Measurements from ENCODE around the gene MDGA2.

The MDGA2 gene

DNA sequence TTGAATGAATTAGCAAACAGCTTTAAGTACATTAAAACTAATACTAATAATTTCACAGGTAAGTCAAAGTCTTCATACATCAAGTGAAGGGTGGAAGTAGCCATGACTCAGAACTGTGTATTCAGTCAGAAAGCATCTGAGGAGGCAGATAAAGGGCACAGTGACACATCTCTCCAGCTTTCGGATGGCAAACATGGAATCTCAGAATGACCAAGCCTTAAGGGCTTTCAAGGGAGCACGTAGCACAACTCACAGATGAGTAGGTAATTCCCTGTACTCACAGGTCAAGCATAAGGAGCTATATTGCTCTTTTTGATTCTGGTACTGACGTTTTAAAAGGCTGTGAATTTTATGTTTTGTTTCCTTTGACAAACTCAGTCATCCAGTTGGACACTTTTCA, 56.0 kb downstream of the MDGA2 start:
- no peak for DNase-seq

DNA sequence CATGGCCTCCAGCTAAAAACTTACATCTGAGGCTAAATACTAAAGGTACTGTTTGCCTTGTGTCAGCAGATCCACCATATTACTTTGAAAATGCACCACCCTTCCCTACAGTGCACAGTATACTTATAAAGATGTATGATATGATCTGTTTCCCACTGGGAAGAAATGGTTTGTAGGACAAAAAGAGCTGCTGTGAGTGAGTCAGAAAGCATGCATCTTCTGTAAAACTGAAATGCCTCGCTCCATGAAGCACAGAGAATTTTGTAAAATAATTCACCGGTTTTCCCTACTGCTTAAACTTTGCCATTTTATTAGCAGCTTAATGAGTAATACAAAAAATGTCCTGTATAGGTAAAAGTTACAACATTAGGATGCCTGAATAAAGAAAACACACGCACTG, 68.8 kb downstream of the MDGA2 start:
- no peak for DNase-seq

DNA sequence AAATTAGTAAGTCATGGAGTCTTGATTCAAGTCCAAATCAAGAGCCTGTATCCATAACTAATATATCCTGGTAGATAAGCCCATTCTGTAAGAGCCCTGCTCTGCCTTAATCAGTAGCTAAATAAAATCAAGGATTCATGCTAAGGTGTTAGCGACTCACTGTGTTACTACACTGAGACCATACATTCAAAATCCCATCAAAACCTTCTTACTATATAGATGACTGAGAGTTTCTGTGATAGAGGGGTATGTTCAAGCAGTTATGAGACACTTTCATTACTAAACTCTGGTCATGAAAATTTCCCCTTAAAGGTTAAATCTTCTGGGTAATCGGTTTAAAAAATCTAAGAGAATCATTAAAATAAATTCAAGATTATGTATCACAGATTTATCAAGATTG, 78.5 kb downstream of the MDGA2 start:
- no peak for DNase-seq

GRCh38 chr14:47596232-47596631, 79.2 kb downstream of the MDGA2 start:
- DNase-seq, result no peak

DNA sequence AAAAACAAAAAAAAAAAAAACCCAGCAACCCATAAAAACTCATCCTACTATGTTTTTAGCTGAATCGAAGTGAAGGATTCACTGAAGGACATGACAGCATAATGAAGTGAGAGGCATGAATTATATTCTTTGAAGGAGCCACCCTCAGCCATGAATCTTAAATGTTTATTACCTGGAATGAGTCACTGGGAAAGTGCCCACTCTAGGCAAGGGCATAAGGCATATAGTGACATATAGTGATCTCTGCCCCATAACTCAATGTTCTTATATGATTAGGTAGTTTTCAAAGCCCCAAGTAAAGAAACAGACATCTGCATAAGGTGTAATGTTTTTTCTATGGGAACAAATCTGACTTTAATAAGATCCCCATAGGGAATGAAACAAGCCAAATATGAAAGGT, 79.9 kb downstream of the MDGA2 start:
- DNase-seq, result no peak

- no peak for DNase-seq
These were observed 84.5 kb downstream of the MDGA2 start for GRCh38 chr14:47590767-47591495.

- no peak for DNase-seq
These were observed 90.0 kb downstream of the MDGA2 start for GRCh38 chr14:47585447-47585846.

- DNase-seq, result no peak
These were observed 108.1 kb downstream of the MDGA2 start for GRCh38 chr14:47567273-47567672.

DNA sequence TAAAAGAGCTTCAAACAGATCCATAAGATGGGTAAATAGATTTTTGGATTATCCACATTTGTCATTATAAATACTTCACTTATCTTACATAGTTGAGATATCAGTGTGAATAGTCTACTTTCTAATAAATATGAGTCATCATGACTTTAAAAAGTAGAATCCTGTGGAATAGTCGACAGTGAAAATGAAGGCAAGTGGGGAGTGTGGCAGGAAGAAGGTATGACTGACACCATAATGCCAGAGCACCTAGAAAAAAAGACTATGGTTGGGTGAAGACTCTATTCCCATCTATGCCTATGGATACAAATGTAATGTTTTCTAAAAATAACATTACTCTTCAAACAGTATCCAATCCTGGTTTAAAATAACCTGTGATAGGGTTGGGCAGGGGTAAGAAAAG, 117.5 kb downstream of the MDGA2 start:
- DNase-seq, result no peak

DNA sequence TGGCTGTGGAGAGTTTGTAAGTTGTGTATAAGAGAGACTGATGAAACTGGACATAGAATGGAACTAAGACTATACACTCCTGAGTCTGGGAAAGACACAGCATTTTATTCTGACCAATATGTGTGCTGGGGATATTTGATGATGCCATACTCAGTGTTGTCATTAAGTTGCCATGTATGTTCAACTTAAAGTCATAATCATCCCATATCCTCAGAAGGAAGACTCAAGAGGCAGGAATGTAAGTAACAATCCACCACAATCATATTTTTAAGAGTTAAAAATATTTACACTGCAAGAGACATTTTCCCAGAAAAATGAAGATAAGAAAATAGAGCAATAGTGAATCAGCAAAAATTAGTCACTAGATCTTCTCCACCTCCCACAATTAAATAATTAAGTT, 120.1 kb downstream of the MDGA2 start:
- DNase-seq, result no peak

GRCh38 chr14:47549886-47550285, 125.5 kb downstream of the MDGA2 start:
- DNase-seq, result no peak

DNA sequence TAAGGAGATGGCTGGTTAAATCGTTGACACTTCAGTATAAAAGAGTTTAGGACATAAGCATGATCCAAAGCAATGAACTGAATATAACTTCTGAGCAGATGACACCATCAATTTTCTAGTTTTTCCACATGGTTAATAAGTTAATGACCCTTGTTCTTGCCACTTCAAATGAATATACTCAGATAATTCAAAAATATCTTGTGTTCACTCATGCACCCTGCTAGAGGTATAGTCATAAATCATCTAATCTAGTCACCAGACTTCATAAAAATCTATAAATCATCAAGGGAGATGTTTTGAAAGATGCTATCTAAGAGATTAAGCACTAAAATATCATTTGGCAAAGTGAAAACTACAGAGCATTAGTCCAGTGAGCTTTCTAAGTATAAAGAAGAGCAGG, 131.9 kb downstream of the MDGA2 start:
- DNase-seq, result no peak

- DNase-seq, result no peak
These were observed 133.7 kb downstream of the MDGA2 start for GRCh38 chr14:47541662-47542061.

- no peak for DNase-seq
These were observed 136.4 kb downstream of the MDGA2 start for GRCh38 chr14:47539031-47539461.

DNA sequence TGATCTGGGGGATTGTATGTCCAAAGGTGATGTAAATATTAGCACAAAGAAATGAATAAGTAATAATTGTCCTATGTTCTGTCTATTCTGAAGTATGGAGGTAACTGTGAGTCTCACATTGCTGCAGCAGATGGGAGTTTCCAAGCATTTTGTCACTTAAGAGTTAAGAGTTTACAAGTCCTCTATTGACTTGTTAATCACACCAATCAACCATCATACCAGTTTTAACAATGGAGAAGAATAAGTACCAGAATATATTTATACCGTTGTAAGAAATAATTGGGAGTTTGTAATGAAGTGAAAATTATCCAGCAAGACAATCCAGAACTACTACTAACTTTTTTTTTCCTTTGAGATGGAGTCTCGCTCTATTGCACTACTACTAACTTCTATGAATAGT, 139.1 kb downstream of the MDGA2 start:
- no peak for DNase-seq

GRCh38 chr14:47526591-47527244, 148.7 kb downstream of the MDGA2 start:
- DNase-seq, result no peak

DNA sequence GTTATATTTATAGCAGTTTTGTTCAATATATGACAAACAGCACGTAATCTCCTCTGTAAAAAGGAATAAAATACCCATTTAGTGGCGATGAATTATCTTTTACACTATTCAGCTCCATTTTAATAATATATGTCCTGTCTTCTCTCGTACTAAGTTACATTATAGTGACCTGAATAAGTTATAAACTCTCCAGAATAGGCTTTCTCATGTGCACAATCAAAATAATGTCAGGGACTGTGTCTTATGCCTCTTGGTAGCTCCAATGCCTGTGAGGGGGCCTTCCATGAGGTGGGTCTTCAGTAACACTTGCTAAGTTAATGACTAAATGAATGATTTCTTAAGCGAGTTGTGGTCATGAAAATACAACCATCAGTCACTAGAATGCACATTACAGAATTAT, 150.9 kb downstream of the MDGA2 start:
- no peak for DNase-seq

GRCh38 chr14:47520382-47520781, 155.0 kb downstream of the MDGA2 start:
- DNase-seq, result no peak

GRCh38 chr14:47511829-47512228, 163.6 kb downstream of the MDGA2 start:
- DNase-seq, result no peak

GRCh38 chr14:47509957-47510356, 165.4 kb downstream of the MDGA2 start:
- DNase-seq, result no peak

DNA sequence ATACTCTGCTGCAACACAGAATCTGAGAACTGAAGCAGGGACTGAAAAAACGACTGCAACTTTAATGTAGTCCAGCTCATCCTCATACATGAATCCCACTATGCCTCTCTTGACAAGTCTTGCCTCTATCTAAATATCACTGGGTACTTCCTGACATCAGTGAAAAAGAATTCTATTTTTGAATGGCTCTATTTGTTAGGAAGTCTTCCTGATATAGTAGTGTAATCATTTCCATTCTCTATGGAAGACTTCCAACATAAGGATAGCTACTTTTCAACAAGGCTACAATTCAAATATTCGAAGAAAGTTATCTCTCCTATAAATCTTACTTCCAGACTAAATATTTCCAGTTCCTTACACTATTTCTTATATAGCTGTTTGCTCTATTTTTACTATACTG, 167.5 kb downstream of the MDGA2 start:
- no peak for DNase-seq

DNA sequence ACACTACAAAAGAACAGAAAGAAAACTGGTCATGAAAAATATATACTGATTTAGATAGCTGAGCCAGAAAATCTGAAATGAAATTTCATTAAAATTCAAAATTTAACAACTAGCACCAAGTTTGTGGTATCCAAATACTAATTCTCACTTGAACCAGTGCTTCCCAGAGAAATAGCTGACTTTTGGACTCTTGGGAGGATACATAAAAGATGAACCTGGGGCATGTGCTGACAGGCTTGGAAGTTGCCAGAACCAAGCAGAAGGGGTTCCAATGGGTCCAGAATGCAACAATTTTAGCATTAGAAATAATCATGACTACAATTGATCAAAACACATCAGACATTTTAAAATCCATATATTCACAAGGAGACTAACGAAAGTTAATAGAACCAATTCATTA, 175.0 kb downstream of the MDGA2 start:
- no peak for DNase-seq

GRCh38 chr14:47490766-47491165, 184.6 kb downstream of the MDGA2 start:
- no peak for DNase-seq

DNA sequence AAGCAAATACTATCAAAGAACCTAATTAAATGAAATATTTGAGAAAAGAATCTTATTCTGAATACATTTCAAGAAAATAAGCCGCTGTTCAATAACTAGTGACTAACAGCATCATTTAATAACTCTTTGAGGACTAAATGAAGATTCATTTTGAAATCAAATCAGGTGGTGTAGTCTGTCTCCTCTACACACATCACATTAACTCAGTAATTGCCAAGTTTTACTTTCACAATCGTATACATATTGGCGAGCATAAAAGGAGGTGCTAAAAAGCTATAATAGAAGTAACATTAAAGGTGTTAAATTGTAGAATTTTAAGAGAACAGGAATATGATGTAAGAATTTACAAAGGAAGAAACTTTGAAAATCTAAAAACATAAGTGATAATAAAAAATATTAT, 185.1 kb downstream of the MDGA2 start:
- DNase-seq, result no peak

DNA sequence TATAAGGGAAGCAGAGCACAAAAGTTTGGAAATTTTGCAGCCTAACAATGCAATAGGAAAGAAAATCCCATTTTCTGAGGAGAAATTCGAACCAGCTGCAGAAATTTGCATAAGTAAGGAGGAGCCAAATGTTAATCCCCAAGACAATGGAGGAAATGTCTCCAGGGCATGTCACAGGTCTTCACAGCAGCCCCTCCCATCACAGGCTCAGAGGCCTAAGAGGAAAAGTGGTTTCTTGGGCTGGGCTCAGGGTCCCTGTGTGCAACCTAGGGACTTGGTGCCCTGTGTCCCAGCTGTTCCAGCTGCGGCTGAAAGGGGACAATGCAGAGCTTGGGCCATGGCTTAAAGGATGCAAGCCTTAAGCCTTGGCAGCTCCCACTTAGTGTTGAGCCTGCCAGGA, 190.0 kb downstream of the MDGA2 start:
- no peak for DNase-seq

Data from activated CD4-positive, alpha-beta T cell treated with anti-CD3 and anti-CD28 coated beads, Interleukin-2, amount 50 U/mL, for 1 hour (primary cell).